Neural cell (in vitro differentiated cells): ENCODE results near the gene HACE1.

ENCODE experiments used
- EP300 ChIP-seq: fragments of 450-650 bp; conservative IDR thresholded peaks from 2 replicates; pipeline ENCODE4 v1.6.1; 2014; ENCODE audit warnings: antibody characterized with exemption, mild to moderate bottlenecking, moderate library complexity; ENCODE audit not compliant: poor library complexity, severe bottlenecking
- EZH2 ChIP-seq: fragments of 200-600, 300-800 bp; shearing (Covaris generic), sonication (generic); IDR thresholded peaks from 2 replicates; pipeline ENCODE4 v1.6.1; 2014; ENCODE audit warnings: antibody characterized with exemption, low read length, borderline replicate concordance, mild to moderate bottlenecking; ENCODE audit not compliant: insufficient read depth, poor library complexity, severe bottlenecking
- MXI1 ChIP-seq: fragments of 450-650 bp; conservative IDR thresholded peaks from 2 replicates; pipeline ENCODE4 v1.6.1; 2014; ENCODE audit warnings: antibody characterized with exemption, mild to moderate bottlenecking; ENCODE audit not compliant: poor library complexity, severe bottlenecking
- POLR2AphosphoS5 ChIP-seq: IDR thresholded peaks from 2 replicates; pipeline ENCODE4 v1.6.1; 2012
- RAD21 ChIP-seq: fragments of 450-650 bp; conservative IDR thresholded peaks from 2 replicates; pipeline ENCODE4 v1.6.1; 2014; ENCODE audit warnings: antibody characterized with exemption, mild to moderate bottlenecking, moderate library complexity
- SMC3 ChIP-seq: fragments of 450-650 bp; conservative IDR thresholded peaks from 2 replicates; pipeline ENCODE4 v1.6.1; 2014; ENCODE audit warnings: antibody characterized with exemption, mild to moderate bottlenecking, moderate library complexity; ENCODE audit not compliant: poor library complexity
- TAF1 ChIP-seq: IDR thresholded peaks from 2 replicates; pipeline ENCODE4 v1.6.1; 2012; ENCODE audit warnings: low read depth
- TF ChIP-seq, protein P1 (sequence below): fragments of 450-650 bp; IDR thresholded peaks from 2 replicates; pipeline ENCODE4 v1.5.1; 2014; ENCODE audit warnings: antibody characterized with exemption, mild to moderate bottlenecking, moderate library complexity; ENCODE audit not compliant: poor library complexity, severe bottlenecking
- TF ChIP-seq, protein P2 (sequence below): IDR thresholded peaks from 2 replicates; pipeline ENCODE4 v1.6.1; 2012; ENCODE audit warnings: borderline replicate concordance

- TF ChIP-seq, protein P1, sequence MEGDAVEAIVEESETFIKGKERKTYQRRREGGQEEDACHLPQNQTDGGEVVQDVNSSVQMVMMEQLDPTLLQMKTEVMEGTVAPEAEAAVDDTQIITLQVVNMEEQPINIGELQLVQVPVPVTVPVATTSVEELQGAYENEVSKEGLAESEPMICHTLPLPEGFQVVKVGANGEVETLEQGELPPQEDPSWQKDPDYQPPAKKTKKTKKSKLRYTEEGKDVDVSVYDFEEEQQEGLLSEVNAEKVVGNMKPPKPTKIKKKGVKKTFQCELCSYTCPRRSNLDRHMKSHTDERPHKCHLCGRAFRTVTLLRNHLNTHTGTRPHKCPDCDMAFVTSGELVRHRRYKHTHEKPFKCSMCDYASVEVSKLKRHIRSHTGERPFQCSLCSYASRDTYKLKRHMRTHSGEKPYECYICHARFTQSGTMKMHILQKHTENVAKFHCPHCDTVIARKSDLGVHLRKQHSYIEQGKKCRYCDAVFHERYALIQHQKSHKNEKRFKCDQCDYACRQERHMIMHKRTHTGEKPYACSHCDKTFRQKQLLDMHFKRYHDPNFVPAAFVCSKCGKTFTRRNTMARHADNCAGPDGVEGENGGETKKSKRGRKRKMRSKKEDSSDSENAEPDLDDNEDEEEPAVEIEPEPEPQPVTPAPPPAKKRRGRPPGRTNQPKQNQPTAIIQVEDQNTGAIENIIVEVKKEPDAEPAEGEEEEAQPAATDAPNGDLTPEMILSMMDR, result no peak
- TF ChIP-seq POLR2AphosphoS5, result no peak
- TF ChIP-seq EP300, result no peak
- TF ChIP-seq, protein P2, sequence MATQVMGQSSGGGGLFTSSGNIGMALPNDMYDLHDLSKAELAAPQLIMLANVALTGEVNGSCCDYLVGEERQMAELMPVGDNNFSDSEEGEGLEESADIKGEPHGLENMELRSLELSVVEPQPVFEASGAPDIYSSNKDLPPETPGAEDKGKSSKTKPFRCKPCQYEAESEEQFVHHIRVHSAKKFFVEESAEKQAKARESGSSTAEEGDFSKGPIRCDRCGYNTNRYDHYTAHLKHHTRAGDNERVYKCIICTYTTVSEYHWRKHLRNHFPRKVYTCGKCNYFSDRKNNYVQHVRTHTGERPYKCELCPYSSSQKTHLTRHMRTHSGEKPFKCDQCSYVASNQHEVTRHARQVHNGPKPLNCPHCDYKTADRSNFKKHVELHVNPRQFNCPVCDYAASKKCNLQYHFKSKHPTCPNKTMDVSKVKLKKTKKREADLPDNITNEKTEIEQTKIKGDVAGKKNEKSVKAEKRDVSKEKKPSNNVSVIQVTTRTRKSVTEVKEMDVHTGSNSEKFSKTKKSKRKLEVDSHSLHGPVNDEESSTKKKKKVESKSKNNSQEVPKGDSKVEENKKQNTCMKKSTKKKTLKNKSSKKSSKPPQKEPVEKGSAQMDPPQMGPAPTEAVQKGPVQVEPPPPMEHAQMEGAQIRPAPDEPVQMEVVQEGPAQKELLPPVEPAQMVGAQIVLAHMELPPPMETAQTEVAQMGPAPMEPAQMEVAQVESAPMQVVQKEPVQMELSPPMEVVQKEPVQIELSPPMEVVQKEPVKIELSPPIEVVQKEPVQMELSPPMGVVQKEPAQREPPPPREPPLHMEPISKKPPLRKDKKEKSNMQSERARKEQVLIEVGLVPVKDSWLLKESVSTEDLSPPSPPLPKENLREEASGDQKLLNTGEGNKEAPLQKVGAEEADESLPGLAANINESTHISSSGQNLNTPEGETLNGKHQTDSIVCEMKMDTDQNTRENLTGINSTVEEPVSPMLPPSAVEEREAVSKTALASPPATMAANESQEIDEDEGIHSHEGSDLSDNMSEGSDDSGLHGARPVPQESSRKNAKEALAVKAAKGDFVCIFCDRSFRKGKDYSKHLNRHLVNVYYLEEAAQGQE, result no peak
- TF ChIP-seq RAD21, result no peak
- no peak for TF ChIP-seq MXI1
- no peak for TF ChIP-seq EZH2
- no peak for TF ChIP-seq TAF1
- TF ChIP-seq SMC3, result no peak
Measured at GRCh38 chr6:104862456-104862855, 2.7 kb upstream of the HACE1 start.
